ENCODE results near the gene DGKZ.

DNA sequence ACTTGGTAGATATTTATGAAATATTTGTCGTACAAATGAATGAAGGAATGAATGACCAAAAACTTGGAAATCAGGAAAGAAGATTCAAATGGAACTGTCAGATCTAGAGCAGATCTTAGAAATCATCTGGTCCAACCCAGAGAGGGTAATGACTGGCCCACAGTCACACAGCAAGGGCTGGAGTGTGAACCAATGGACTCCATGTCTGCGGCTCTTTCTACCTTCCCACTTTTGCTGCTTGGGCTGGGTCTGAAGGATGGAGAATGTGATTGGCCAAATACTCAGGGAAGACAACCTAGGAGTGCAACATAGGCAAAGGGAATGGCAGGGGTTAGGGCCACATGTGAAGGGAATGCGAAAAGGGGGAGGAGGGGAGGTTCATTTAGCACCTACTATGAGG lies 5.8 kb upstream of the DGKZ start:
- TF ChIP-seq CTCF (IDR thresholded peaks at IDR 0.05; ENCODE audit: insufficient read depth, low read length) (no peak), REST (IDR thresholded peaks at IDR 0.05; ENCODE audit: insufficient replicate concordance, low read depth) (no peak)

Data from HL-60 (cell line).